ENCODE results near the gene OSBPL8. TPM values are rescaled to one million over a fixed set of nuclear protein-coding genes. Genes with fewer than 3 reads are reported as not detected.

The OSBPL8 gene
- total and polyA plus RNA-seq, 2 experiments from 2014 or later: 20.1 to 82.5 TPM

DNA sequence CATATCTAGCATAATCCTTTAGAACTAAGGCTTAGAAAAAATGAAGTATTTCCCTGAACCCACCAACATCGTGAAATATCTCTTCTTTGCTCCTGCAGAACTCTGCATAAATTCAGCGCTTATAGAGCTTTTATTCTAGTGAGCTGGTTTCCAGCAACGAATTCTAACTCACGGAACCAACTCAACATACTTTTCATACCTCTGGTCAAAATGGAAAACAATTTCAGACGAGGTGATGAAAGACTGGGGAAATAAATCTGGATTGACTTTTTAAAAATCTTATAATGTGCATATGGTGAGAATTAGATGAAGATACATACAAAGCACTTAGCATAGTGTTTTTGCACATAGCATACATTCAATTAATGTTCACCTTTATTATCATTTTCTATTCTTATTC lies 148.8 kb downstream of the OSBPL8 start:
- Histone ChIP-seq H3K9me2 (replicated peaks; ENCODE audit: insufficient read depth) (no peaks in the 10 kb centered on the region), H3K4me2 (no peak overlapping the region), H4K20me1 (ENCODE audit: insufficient read depth, poor library complexity, severe bottlenecking) (no peaks in the 10 kb centered on the region), H3K79me2 (peaks cover 19% of the 10 kb centered on the region), H3K36me3 (replicated peaks; ENCODE audit: insufficient read depth, low read depth) (no peaks in the 10 kb centered on the region), H3K4me1 (ENCODE audit: insufficient read depth) (no peaks in the 10 kb centered on the region), H3K4me3 (no peak overlapping the region), H3K9me3 (ENCODE audit: low read depth) (no peaks in the 10 kb centered on the region), H2AFZ (no peak overlapping the region), H3K27me3 (no peaks in the 10 kb centered on the region), H3K27ac (no peak overlapping the region)
- TF ChIP-seq EZH2 (IDR thresholded peaks at IDR 0.05; ENCODE audit: borderline replicate concordance): no peak
- no peak for TF ChIP-seq CTCF (IDR thresholded peaks at IDR 0.05; ENCODE audit: poor library complexity)
- no peak for TF ChIP-seq EZH2phosphoT487 (IDR thresholded peaks at IDR 0.05; ENCODE audit: low read depth, severe bottlenecking, unreplicated experiment)
- 81% methylated on average over 5 of the region's 5 CpGs for WGBS (ENCODE audit: low lambda C conversion rate, missing lambda C conversion rate)
- DNase-seq (ENCODE audit: low spot score): no peak

- DNase-seq (ENCODE audit: low spot score): no peak
- Histone ChIP-seq H3K27me3 (no peaks in the 10 kb centered on the region), H3K36me3 (replicated peaks; ENCODE audit: insufficient read depth, low read depth) (no peaks in the 10 kb centered on the region), H3K9me3 (ENCODE audit: low read depth) (no peaks in the 10 kb centered on the region), H3K4me1 (ENCODE audit: insufficient read depth) (no peaks in the 10 kb centered on the region), H3K9me2 (replicated peaks; ENCODE audit: insufficient read depth) (no peaks in the 10 kb centered on the region), H2AFZ (no peak overlapping the region), H4K20me1 (ENCODE audit: insufficient read depth, poor library complexity, severe bottlenecking) (no peaks in the 10 kb centered on the region), H3K4me2 (no peak overlapping the region), H3K4me3 (no peak overlapping the region), H3K79me2 (peaks cover 15% of the 10 kb centered on the region), H3K27ac (no peak overlapping the region)
- TF ChIP-seq CTCF (IDR thresholded peaks at IDR 0.05; ENCODE audit: poor library complexity) (no peak), EZH2 (IDR thresholded peaks at IDR 0.05; ENCODE audit: borderline replicate concordance) (no peak), EZH2phosphoT487 (IDR thresholded peaks at IDR 0.05; ENCODE audit: low read depth, severe bottlenecking, unreplicated experiment) (no peak)
Observed at GRCh38 chr12:76410371-76410770, 149.2 kb downstream of the OSBPL8 start.

- no peak overlapping the region for H3K4me2 ChIP-seq
- no peak for DNase-seq (ENCODE audit: low spot score)
- no peaks in the 10 kb centered on the region for H3K4me1 ChIP-seq (ENCODE audit: insufficient read depth)
- no peaks in the 10 kb centered on the region for H3K36me3 ChIP-seq (replicated peaks; ENCODE audit: insufficient read depth, low read depth)
- no peaks in the 10 kb centered on the region for H3K9me2 ChIP-seq (replicated peaks; ENCODE audit: insufficient read depth)
- no peak overlapping the region for H2AFZ ChIP-seq
- no peaks in the 10 kb centered on the region for H3K27me3 ChIP-seq
- no peaks in the 10 kb centered on the region for H4K20me1 ChIP-seq (ENCODE audit: insufficient read depth, poor library complexity, severe bottlenecking)
- H3K4me3 ChIP-seq: no peak overlapping the region
- peaks cover 15% of the 10 kb centered on the region for H3K79me2 ChIP-seq
- H3K27ac ChIP-seq: no peak overlapping the region
- 70% methylated on average over 1 of the region's 1 CpG for WGBS (ENCODE audit: low lambda C conversion rate, missing lambda C conversion rate)
- TF ChIP-seq EZH2 (IDR thresholded peaks at IDR 0.05; ENCODE audit: borderline replicate concordance) (no peak), CTCF (IDR thresholded peaks at IDR 0.05; ENCODE audit: poor library complexity) (no peak), EZH2phosphoT487 (IDR thresholded peaks at IDR 0.05; ENCODE audit: low read depth, severe bottlenecking, unreplicated experiment) (no peak)
- H3K9me3 ChIP-seq (ENCODE audit: low read depth): no peaks in the 10 kb centered on the region
Observed at GRCh38 chr12:76409074-76409473, 150.5 kb downstream of the OSBPL8 start.

DNA sequence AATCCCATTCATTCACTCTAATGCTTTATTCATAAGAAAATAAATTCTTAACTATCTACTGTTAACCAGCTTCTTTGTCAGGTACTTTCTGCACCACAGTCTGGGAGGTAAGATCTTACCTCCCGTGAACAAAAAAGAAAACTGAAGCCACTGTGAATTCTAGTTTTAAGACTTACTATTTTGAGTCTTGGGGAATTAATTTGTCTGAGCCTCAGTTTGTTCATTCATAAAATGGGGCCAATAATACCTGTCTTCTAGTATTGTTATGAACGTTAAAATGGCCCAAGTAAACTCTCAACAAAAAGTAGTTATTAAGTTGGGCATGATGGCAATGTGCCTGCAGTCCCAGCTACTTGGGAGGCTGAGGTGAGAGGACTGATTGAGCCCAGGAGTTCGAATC lies 151.9 kb downstream of the OSBPL8 start:
- no peaks in the 10 kb centered on the region for H4K20me1 ChIP-seq (ENCODE audit: insufficient read depth, poor library complexity, severe bottlenecking)
- no peaks in the 10 kb centered on the region for H3K9me2 ChIP-seq (replicated peaks; ENCODE audit: insufficient read depth)
- H3K9me3 ChIP-seq (ENCODE audit: low read depth): no peaks in the 10 kb centered on the region
- no peaks in the 10 kb centered on the region for H3K4me1 ChIP-seq (ENCODE audit: insufficient read depth)
- H3K4me2 ChIP-seq: no peak overlapping the region
- no peak overlapping the region for H3K27ac ChIP-seq
- 100% methylated on average over 3 of the region's 3 CpGs for WGBS (ENCODE audit: low lambda C conversion rate, missing lambda C conversion rate)
- H2AFZ ChIP-seq: no peak overlapping the region
- DNase-seq (ENCODE audit: low spot score): no peak
- TF ChIP-seq EZH2 (IDR thresholded peaks at IDR 0.05; ENCODE audit: borderline replicate concordance) (no peak), CTCF (IDR thresholded peaks at IDR 0.05; ENCODE audit: poor library complexity) (no peak), EZH2phosphoT487 (IDR thresholded peaks at IDR 0.05; ENCODE audit: low read depth, severe bottlenecking, unreplicated experiment) (no peak)
- H3K79me2 ChIP-seq: peaks cover 10% of the 10 kb centered on the region
- H3K4me3 ChIP-seq: no peak overlapping the region
- H3K27me3 ChIP-seq: no peaks in the 10 kb centered on the region
- H3K36me3 ChIP-seq (replicated peaks; ENCODE audit: insufficient read depth, low read depth): no peaks in the 10 kb centered on the region
